WTC11 (cell line): ENCODE results near the gene CAB39. TPM values are rescaled to one million over a fixed set of nuclear protein-coding genes. Genes with fewer than 3 reads are reported as not detected.

ENCODE experiments used
- ATAC-seq: fragments of 200-7000 bp; cut with Tn5 transposase; 2 replicates; pipeline ENCODE4 v1.10.0; 2021; ENCODE audit warnings: mild to moderate bottlenecking, moderate library complexity
- CTCF ChIA-PET: fragments of 300-600 bp; sonication (Branson Sonifier 250); formaldehyde crosslinking; loops from one replicate; lab custom pipeline; 2021; ENCODE audit warnings: antibody characterized with exemption; lab: Charles Lee
- POLR2A ChIA-PET: fragments of 350-600 bp; sonication (Branson Sonifier 250); formaldehyde crosslinking; loops from one replicate; lab custom pipeline; 2021; ENCODE audit warnings: antibody characterized with exemption; lab: Charles Lee
- DNase-seq: peaks from one replicate; pipeline ENCODE4 v3.0.0; 2021; ENCODE audit warnings: low spot score
- H3K27ac Mint-ChIP-seq: 2 replicates; pipeline ENCODE4 v1.8.0; 2021; ENCODE audit warnings: mixed read lengths
- H3K27me3 Mint-ChIP-seq: 2 replicates; pipeline ENCODE4 v1.8.0; 2021; ENCODE audit warnings: low read depth, mild to moderate bottlenecking, moderate library complexity, mixed read lengths
- H3K36me3 Mint-ChIP-seq: 2 replicates; pipeline ENCODE4 v1.8.0; 2021; ENCODE audit warnings: mixed read lengths
- H3K4me1 Mint-ChIP-seq: 2 replicates; pipeline ENCODE4 v1.8.0; 2022; ENCODE audit warnings: mixed read lengths
- H3K4me3 Mint-ChIP-seq: 2 replicates; pipeline ENCODE4 v1.8.0; 2021; ENCODE audit warnings: mild to moderate bottlenecking, moderate library complexity, mixed read lengths
- H3K9me3 Mint-ChIP-seq: 2 replicates; pipeline ENCODE4 v1.8.0; 2021; ENCODE audit warnings: mixed read lengths
- ATF3 ChIP-seq: sonication (generic); formaldehyde crosslinking; conservative IDR thresholded peaks from 2 replicates; pipeline ENCODE4 v1.8.1; 2022; ENCODE audit warnings: mild to moderate bottlenecking, missing genetic modification reagents
- ESRRA ChIP-seq: sonication (generic); formaldehyde crosslinking; IDR thresholded peaks from 2 replicates; pipeline ENCODE4 v1.8.1; 2022; ENCODE audit warnings: mild to moderate bottlenecking, missing genetic modification reagents, borderline replicate concordance
- FOXK1 ChIP-seq: sonication (generic); formaldehyde crosslinking; IDR thresholded peaks from 2 replicates; pipeline ENCODE4 v1.8.0; 2022; ENCODE audit warnings: mild to moderate bottlenecking, moderate library complexity, missing genetic modification reagents
- GRHL2 ChIP-seq: fragments of 250-450 bp; sonication (Bioruptor Pico); IDR thresholded peaks from 2 replicates; pipeline ENCODE4 v1.8.0; 2022; ENCODE audit warnings: mild to moderate bottlenecking, moderate library complexity; ENCODE audit not compliant: insufficient replicate concordance, severe bottlenecking
- MXD4 ChIP-seq: fragments of 250-450 bp; sonication (Bioruptor Pico); IDR thresholded peaks from 2 replicates; pipeline ENCODE4 v1.8.0; 2021; ENCODE audit warnings: mild to moderate bottlenecking, moderate library complexity, borderline replicate concordance
- MYBL2 ChIP-seq: sonication (generic); formaldehyde crosslinking; IDR thresholded peaks from 2 replicates; pipeline ENCODE4 v1.8.1; 2023; ENCODE audit warnings: mild to moderate bottlenecking, moderate library complexity, missing genetic modification reagents
- RELA ChIP-seq: sonication (generic); formaldehyde crosslinking; IDR thresholded peaks from 2 replicates; pipeline ENCODE4 v1.8.1; 2022; ENCODE audit warnings: missing genetic modification reagents, mild to moderate bottlenecking, borderline replicate concordance
- RORB ChIP-seq: fragments of 250-450 bp; sonication (Bioruptor Pico); IDR thresholded peaks from 2 replicates; pipeline ENCODE4 v1.9.0; 2021; ENCODE audit warnings: mild to moderate bottlenecking
- STAT6 ChIP-seq: sonication (generic); formaldehyde crosslinking; conservative IDR thresholded peaks from 2 replicates; pipeline ENCODE4 v1.8.1; 2023; ENCODE audit warnings: mild to moderate bottlenecking, low read depth, missing genetic modification reagents, moderate library complexity
- TCF7 ChIP-seq: sonication (generic); formaldehyde crosslinking; IDR thresholded peaks from 2 replicates; pipeline ENCODE4 v1.8.0; 2022; ENCODE audit warnings: mild to moderate bottlenecking, low read depth, missing genetic modification reagents, moderate library complexity
- ZNF138 ChIP-seq: sonication (generic); formaldehyde crosslinking; conservative IDR thresholded peaks from 2 replicates; pipeline ENCODE4 v1.8.1; 2022; ENCODE audit warnings: mild to moderate bottlenecking, moderate library complexity, missing genetic modification reagents
- ZNF263 ChIP-seq: sonication (generic); formaldehyde crosslinking; IDR thresholded peaks from 2 replicates; pipeline ENCODE4 v1.8.1; 2022; ENCODE audit warnings: low read depth, mild to moderate bottlenecking, moderate library complexity, missing genetic modification reagents
- ZNF671 ChIP-seq: fragments of 250-450 bp; sonication (Bioruptor Pico); IDR thresholded peaks from 2 replicates; pipeline ENCODE4 v1.8.0; 2021; ENCODE audit warnings: mild to moderate bottlenecking
- total RNA-seq: library from RNA; stranded (reverse); gene quantifications from 3 replicates; pipeline ENCODE4 v1.2.3, GENCODE V29; 2021
- TF ChIP-seq, protein P1 (sequence below): fragments of 250-450 bp; sonication (Bioruptor Pico); IDR thresholded peaks from 2 replicates; pipeline ENCODE4 v1.9.0; 2021; ENCODE audit warnings: mild to moderate bottlenecking
- TF ChIP-seq, protein P2 (sequence below): sonication (generic); formaldehyde crosslinking; IDR thresholded peaks from 2 replicates; pipeline ENCODE4 v1.8.1; 2022; ENCODE audit warnings: mild to moderate bottlenecking, moderate library complexity, missing genetic modification reagents
- TF ChIP-seq, protein P3 (sequence below): fragments of 250-450 bp; sonication (Bioruptor Pico); IDR thresholded peaks from 2 replicates; pipeline ENCODE4 v2.1.2; 2022; ENCODE audit warnings: mild to moderate bottlenecking, moderate library complexity
- TF ChIP-seq, protein P4 (sequence below): sonication (generic); formaldehyde crosslinking; IDR thresholded peaks from 2 replicates; pipeline ENCODE4 v1.8.1; 2023; ENCODE audit warnings: mild to moderate bottlenecking, missing genetic modification reagents
- TF ChIP-seq, protein P5 (sequence below): sonication (generic); formaldehyde crosslinking; IDR thresholded peaks from 2 replicates; pipeline ENCODE4 v1.8.1; 2022; ENCODE audit warnings: mild to moderate bottlenecking, missing genetic modification reagents, moderate library complexity, borderline replicate concordance

Gene CAB39
- total RNA-seq, 1 experiment from 2014 or later: 36.9 TPM

- no peak overlapping the region for H3K27ac Mint-ChIP-seq
- peaks cover 10% of the 10 kb centered on the region for H3K36me3 Mint-ChIP-seq
- CTCF ChIA-PET: no interaction called here
Observed at GRCh38 chr2:230676546-230676945, 36.1 kb upstream of the CAB39 start.

GRCh38 chr2:230677201-230677946, 35.3 kb upstream of the CAB39 start:
- Mint-ChIP-seq H3K4me3 (no peak overlapping the region), H3K36me3 (peaks cover 10% of the 10 kb centered on the region), H3K27me3 (peaks cover 7% of the 10 kb centered on the region), H3K27ac (no peak overlapping the region), H3K9me3 (peaks cover 17% of the 10 kb centered on the region), H3K4me1 (no peaks in the 10 kb centered on the region)
- no peak for ATAC-seq
- ChIA-PET CTCF (no interaction called here), POLR2A (no interaction called here)
- DNase-seq: no peak
- TF ChIP-seq STAT6 (no peak), ZNF671 (CRISPR knock-in tag) (no peak), ZNF263 (CRISPR knock-in tag) (no peak), ATF3 (CRISPR knock-in tag) (no peak), MYBL2 (CRISPR knock-in tag) (no peak), RELA (CRISPR knock-in tag) (no peak), ESRRA (CRISPR knock-in tag) (no peak), FOXK1 (no peak)
- TF ChIP-seq, protein P1, sequence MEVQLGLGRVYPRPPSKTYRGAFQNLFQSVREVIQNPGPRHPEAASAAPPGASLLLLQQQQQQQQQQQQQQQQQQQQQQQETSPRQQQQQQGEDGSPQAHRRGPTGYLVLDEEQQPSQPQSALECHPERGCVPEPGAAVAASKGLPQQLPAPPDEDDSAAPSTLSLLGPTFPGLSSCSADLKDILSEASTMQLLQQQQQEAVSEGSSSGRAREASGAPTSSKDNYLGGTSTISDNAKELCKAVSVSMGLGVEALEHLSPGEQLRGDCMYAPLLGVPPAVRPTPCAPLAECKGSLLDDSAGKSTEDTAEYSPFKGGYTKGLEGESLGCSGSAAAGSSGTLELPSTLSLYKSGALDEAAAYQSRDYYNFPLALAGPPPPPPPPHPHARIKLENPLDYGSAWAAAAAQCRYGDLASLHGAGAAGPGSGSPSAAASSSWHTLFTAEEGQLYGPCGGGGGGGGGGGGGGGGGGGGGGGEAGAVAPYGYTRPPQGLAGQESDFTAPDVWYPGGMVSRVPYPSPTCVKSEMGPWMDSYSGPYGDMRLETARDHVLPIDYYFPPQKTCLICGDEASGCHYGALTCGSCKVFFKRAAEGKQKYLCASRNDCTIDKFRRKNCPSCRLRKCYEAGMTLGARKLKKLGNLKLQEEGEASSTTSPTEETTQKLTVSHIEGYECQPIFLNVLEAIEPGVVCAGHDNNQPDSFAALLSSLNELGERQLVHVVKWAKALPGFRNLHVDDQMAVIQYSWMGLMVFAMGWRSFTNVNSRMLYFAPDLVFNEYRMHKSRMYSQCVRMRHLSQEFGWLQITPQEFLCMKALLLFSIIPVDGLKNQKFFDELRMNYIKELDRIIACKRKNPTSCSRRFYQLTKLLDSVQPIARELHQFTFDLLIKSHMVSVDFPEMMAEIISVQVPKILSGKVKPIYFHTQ (CRISPR knock-in tag): no peak
- TF ChIP-seq, protein P2, sequence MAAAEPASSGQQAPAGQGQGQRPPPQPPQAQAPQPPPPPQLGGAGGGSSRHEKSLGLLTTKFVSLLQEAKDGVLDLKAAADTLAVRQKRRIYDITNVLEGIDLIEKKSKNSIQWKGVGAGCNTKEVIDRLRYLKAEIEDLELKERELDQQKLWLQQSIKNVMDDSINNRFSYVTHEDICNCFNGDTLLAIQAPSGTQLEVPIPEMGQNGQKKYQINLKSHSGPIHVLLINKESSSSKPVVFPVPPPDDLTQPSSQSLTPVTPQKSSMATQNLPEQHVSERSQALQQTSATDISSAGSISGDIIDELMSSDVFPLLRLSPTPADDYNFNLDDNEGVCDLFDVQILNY (CRISPR knock-in tag): no peak
- TF ChIP-seq, protein P3, sequence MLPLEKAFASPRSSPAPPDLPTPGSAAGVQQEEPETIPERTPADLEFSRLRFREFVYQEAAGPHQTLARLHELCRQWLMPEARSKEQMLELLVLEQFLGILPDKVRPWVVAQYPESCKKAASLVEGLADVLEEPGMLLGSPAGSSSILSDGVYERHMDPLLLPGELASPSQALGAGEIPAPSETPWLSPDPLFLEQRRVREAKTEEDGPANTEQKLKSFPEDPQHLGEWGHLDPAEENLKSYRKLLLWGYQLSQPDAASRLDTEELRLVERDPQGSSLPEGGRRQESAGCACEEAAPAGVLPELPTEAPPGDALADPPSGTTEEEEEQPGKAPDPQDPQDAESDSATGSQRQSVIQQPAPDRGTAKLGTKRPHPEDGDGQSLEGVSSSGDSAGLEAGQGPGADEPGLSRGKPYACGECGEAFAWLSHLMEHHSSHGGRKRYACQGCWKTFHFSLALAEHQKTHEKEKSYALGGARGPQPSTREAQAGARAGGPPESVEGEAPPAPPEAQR (CRISPR knock-in tag): no peak

More at GRCh38 chr2:230676546-230676945, 36.1 kb upstream of the CAB39 start:
- H3K27me3 Mint-ChIP-seq: peaks cover 3% of the 10 kb centered on the region; the same call in 1 of the 2 replicates
- POLR2A ChIA-PET: no interaction called here
- no peak overlapping the region for H3K4me3 Mint-ChIP-seq
- DNase-seq: no peak
- no peak for ATAC-seq
- peaks cover 16% of the 10 kb centered on the region for H3K9me3 Mint-ChIP-seq
- H3K4me1 Mint-ChIP-seq: no peaks in the 10 kb centered on the region
- TF ChIP-seq GRHL2 (no peak), FOXK1 (no peak), TCF7 (CRISPR knock-in tag) (no peak), ZNF138 (no peak), MXD4 (CRISPR knock-in tag) (no peak), RORB (CRISPR knock-in tag) (no peak)
- TF ChIP-seq, protein P2 (CRISPR knock-in tag): no peak
- TF ChIP-seq, protein P4, sequence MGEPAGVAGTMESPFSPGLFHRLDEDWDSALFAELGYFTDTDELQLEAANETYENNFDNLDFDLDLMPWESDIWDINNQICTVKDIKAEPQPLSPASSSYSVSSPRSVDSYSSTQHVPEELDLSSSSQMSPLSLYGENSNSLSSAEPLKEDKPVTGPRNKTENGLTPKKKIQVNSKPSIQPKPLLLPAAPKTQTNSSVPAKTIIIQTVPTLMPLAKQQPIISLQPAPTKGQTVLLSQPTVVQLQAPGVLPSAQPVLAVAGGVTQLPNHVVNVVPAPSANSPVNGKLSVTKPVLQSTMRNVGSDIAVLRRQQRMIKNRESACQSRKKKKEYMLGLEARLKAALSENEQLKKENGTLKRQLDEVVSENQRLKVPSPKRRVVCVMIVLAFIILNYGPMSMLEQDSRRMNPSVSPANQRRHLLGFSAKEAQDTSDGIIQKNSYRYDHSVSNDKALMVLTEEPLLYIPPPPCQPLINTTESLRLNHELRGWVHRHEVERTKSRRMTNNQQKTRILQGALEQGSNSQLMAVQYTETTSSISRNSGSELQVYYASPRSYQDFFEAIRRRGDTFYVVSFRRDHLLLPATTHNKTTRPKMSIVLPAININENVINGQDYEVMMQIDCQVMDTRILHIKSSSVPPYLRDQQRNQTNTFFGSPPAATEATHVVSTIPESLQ: no peak
- TF ChIP-seq, protein P3 (CRISPR knock-in tag): no peak
- TF ChIP-seq, protein P5, sequence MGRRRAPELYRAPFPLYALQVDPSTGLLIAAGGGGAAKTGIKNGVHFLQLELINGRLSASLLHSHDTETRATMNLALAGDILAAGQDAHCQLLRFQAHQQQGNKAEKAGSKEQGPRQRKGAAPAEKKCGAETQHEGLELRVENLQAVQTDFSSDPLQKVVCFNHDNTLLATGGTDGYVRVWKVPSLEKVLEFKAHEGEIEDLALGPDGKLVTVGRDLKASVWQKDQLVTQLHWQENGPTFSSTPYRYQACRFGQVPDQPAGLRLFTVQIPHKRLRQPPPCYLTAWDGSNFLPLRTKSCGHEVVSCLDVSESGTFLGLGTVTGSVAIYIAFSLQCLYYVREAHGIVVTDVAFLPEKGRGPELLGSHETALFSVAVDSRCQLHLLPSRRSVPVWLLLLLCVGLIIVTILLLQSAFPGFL (CRISPR knock-in tag): no peak
